Stimulated activated CD4-positive, alpha-beta T cell treated with anti-CD3 and anti-CD28 coated beads, Interleukin-15, amount 100 ng/mL, for 24 hours (primary cell): Measurements from ENCODE around the gene ELANE.

Experiments
- DNase-seq: peaks from one replicate; pipeline ENCODE4 v3.0.0-alpha.2; 2020

Gene ELANE

DNA sequence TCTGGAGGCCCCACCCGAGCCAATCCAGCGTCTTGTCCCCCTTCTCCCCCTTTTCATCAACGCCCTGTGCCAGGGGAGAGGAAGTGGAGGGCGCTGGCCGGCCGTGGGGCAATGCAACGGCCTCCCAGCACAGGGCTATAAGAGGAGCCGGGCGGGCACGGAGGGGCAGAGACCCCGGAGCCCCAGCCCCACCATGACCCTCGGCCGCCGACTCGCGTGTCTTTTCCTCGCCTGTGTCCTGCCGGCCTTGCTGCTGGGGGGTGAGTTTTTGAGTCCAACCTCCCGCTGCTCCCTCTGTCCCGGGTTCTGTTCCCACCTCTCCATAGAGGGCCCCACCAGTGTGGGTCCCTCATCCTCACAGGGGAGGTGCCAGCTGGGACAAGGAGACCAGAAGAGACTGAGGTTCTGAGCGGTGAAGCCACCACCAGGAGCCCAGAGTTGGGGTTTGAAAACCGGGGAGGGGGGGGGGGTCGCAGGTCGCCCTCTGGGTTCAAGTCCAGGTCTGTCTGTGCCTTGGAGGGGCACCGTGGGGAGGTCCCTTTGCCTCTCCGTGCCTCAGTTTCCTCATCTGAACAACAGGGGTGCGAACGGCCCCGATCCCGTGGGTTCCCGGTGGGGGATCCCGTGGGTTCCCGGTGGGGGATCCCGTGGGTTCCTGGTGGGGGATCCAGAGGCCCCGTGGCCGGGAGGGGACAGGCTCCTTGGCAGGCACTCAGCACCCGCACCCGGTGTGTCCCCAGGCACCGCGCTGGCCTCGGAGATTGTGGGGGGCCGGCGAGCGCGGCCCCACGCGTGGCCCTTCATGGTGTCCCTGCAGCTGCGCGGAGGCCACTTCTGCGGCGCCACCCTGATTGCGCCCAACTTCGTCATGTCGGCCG, at the start of gene ELANE:
Gene ELANE, plus strand, starts transcription at position 168 of the 878 bp plus-strand sequence. Its CDS starts 26 bp downstream, at position 194.
- DNase-seq: no peak

DNA sequence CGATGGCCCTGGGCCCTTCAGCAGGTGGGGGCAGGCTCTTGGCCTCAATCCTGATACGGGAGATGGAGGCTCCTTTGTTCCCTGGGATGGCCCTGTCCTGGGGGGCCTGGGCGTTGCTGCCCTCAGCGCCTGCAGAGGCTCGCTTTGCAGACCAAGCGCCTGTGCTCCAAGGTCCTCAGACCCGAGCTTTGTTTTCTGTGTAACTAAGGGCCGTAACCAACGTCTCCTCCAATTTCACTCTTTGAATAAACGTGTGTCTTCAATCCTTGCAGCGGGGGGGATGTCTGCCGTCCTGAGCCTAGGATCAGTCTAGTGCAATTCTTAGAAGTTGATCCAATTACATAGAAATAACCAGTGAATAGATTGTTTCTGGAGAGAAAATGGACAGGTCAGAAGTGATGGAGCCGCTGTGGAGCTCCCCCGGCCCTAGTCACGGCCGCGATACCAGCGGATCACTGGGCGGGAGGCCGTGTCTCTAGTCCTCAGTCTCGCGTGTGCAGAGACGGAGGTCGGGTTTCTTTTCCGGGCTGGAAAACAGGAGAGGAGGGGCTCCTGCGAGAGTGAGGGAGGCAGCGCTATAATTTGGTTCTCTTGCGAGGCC, 49.5 kb upstream of the ELANE start:
- no peak for DNase-seq

- DNase-seq: no peak
Measured at GRCh38 chr19:803099-803561, 49.0 kb upstream of the ELANE start.

GRCh38 chr19:803686-804418, 48.3 kb upstream of the ELANE start:
- DNase-seq: no peak

DNA sequence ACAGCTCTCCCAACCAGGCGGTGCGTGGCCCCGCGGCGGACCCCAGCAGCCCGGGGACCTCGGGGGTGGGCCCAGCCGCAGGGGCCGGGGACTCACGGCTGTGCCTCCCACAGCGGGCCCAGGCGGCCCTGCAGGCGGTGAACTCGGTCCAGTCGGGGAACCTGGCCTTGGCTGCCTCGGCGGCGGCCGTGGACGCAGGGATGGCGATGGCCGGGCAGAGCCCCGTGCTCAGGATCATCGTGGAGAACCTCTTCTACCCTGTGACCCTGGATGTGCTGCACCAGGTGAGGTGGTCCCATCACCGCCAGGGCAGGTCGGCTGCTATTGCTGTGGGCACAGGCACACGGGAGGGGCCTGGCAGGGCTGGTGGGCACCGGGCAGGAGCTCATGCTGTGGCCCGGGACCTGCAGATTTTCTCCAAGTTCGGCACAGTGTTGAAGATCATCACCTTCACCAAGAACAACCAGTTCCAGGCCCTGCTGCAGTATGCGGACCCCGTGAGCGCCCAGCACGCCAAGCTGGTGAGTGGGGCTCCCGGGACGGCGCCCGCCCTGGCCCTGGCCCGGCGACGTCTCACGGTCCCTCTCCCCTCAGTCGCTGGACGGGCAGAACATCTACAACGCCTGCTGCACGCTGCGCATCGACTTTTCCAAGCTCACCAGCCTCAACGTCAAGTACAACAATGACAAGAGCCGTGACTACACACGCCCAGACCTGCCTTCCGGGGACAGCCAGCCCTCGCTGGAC, 47.5 kb upstream of the ELANE start:
- DNase-seq: no peak

GRCh38 chr19:805166-805551, 46.9 kb upstream of the ELANE start:
- DNase-seq: no peak

- no peak for DNase-seq
Measured at GRCh38 chr19:805600-806550, 46.2 kb upstream of the ELANE start.

DNA sequence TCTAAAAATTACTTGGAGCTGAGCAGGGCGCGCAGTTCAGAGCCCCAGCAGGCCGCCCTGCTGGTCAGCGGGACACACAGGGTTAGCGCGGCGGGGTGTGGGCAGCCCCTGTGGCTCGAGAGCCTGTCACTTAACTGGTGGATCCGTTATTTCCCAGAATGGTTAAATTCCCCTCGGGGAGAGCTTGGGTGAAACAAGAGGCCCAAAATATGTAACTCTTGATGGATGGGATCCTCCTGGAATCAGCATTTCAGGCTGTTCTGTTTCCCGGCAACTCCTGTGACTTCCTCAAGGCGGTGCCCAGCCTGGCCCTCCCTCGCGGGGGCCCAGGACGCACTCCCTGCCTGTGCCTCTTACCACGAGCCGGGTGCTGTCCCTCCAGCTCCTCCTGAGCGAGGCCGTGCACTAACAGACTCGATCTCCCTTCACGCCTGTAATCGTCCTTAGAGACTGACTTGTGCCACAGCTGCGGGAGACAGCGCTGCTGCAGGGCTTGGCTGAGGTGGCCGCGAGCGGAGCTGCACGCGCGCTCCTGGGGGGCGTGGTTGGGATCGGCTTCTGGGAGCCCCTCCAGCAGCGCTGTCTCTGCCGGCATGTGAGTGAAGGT, 45.2 kb upstream of the ELANE start:
- no peak for DNase-seq

GRCh38 chr19:807627-808422, 44.3 kb upstream of the ELANE start:
- no peak for DNase-seq

DNA sequence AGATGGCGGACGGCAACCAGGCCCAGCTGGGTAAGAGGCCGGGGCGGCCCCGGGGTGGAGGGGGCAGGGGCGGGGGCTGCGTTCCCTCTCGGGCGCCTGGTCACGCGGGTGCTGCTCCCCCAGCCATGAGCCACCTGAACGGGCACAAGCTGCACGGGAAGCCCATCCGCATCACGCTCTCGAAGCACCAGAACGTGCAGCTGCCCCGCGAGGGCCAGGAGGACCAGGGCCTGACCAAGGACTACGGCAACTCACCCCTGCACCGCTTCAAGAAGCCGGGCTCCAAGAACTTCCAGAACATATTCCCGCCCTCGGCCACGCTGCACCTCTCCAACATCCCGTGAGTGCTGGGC, 43.7 kb upstream of the ELANE start:
- DNase-seq: no peak

GRCh38 chr19:810077-810855, 41.8 kb upstream of the ELANE start:
- DNase-seq: no peak

GRCh38 chr19:810883-811489, 41.1 kb upstream of the ELANE start:
- no peak for DNase-seq

GRCh38 chr19:811506-812048, 40.5 kb upstream of the ELANE start:
- DNase-seq: no peak

DNA sequence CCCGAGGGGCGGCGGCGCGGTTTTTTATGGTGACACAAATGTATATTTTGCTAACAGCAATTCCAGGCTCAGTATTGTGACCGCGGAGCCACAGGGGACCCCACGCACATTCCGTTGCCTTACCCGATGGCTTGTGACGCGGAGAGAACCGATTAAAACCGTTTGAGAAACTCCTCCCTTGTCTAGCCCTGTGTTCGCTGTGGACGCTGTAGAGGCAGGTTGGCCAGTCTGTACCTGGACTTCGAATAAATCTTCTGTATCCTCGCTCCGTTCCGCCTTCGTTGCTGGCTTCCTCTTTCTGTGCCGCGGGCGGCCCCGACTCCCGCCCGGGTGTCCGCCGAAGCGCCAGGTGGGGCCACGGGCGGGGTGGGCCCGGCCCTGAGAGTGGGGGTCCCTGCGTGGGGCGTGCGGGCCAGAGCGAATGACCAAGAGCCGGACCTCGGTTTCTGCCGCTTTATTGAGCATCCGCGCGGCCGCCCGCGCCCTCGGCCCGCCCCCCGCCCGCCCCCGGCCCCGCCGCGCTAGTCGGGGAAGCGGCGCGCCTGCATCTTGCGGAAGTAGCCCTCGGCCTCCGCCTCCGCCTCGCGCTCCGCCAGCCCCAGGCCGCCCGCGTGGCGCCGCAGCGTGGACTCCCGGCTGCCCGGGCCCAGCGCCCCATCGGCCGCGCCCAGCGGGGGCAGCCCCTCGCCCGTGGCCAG, 39.9 kb upstream of the ELANE start:
- no peak for DNase-seq

- DNase-seq: no peak
Measured at GRCh38 chr19:812747-813218, 39.3 kb upstream of the ELANE start.

DNA sequence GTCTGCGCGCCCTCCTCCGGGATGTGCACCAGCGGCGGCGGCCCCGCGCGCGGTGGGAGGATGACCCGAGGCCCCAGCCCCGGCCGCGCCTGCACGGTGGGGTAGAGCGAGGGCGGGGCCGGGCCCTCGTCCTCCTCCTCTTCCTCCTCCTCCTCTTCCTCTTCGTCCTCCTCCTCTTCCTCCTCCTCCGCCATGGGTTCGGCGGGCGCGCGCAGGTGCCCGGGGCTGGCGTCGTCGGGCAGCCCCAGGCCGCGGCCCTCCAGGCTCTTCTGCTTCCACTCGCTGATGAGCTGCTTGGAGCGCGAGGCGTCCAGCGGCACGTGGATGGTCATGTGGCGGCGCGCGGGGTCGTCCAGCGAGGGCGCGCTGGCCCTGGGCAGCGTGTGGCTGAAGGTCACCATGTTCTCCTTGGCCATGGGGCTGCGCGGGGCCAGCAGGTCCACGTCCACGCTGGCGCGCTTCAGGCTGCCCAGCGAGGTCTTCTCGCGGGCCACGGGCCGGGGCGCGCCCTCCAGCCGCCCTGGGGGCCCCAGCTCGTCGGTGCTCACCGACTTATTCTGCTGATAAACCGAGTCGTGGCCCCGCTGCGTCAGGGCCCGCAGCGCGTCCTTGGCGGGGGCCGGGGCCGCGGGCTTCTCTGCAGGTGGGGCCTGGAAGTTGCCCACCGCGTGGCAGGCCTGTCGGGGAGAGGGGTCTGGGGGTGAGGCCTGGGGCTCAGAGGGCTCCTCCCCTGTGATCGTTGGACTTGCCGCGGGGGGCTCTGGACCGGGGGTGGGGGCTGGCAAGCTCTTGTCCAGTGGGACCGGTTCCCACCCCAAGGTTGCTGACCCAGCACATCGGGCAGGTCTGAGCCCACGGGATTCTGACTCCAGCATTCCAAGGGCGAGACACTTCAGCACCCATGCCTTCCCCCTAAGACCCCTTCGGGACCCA, 38.6 kb upstream of the ELANE start:
- no peak for DNase-seq
